ENCODE data around the gene MYH10.

DNA sequence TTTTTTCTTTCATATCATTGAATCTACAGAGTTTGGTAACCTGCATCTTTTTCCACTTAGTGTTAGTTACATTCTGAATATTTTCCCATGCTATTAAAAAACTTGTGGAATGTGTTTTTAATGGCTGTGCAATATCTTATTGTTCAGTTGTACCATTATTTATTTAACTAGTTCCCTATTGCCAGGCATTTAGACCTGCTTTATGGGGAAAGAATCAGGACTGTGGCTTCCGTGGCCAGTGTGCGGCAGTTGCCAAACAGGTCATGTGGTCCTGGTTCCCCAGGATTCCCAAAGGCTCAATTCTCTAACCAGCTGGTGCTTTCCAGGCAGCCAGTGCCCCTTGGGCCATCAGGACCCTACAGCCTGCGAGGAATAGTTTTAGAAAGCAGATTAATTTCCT, 164.1 kb downstream of the MYH10 start:
- TF ChIP-seq, protein P1, sequence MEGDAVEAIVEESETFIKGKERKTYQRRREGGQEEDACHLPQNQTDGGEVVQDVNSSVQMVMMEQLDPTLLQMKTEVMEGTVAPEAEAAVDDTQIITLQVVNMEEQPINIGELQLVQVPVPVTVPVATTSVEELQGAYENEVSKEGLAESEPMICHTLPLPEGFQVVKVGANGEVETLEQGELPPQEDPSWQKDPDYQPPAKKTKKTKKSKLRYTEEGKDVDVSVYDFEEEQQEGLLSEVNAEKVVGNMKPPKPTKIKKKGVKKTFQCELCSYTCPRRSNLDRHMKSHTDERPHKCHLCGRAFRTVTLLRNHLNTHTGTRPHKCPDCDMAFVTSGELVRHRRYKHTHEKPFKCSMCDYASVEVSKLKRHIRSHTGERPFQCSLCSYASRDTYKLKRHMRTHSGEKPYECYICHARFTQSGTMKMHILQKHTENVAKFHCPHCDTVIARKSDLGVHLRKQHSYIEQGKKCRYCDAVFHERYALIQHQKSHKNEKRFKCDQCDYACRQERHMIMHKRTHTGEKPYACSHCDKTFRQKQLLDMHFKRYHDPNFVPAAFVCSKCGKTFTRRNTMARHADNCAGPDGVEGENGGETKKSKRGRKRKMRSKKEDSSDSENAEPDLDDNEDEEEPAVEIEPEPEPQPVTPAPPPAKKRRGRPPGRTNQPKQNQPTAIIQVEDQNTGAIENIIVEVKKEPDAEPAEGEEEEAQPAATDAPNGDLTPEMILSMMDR (IDR thresholded peaks at IDR 0.05): no peak
- TF ChIP-seq POLR2A (IDR thresholded peaks at IDR 0.05) (no peak), POLR2AphosphoS5 (IDR thresholded peaks at IDR 0.05) (no peak), EP300 (IDR thresholded peaks at IDR 0.05) (no peak)

All from upper lobe of left lung (tissue), 4 donors.